Dermis blood vessel endothelial cell (primary cell): ENCODE results near the gene VOPP1. TPM values are rescaled to one million over a fixed set of nuclear protein-coding genes. Genes with fewer than 3 reads are reported as not detected.

ENCODE experiments used
- DNase-seq: peaks from one replicate; pipeline ENCODE4 v3.0.0; 2010
- total RNA-seq: library from RNA; depleted of rRNA; stranded (reverse); fragments of >200 nt; gene quantifications from 2 replicates; pipeline ENCODE4 v1.2.3, GENCODE V29; 2014

Gene VOPP1
- total RNA-seq, 1 donor from 2014 or later, result 140 TPM

DNA sequence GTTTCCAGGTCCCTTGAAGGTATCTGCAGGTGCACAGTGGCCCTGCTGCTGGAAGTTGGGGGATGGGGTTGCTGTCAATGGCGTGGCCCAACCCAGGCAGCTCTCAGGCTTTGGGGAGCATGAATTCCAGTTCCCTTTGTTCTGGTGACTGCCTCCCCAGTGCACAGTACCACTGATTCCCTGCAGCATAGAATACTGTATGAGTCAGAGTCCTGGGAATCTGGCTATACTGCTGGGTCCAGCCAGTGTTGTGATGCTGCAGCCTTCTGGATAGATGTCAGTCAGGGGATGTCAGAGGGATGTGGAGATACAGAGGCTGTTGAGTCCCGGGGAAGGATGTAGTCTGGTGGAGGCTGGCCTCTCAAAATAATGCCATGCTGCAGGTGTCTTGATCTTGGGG, 107.9 kb downstream of the VOPP1 start:
- DNase-seq, result no peak

DNA sequence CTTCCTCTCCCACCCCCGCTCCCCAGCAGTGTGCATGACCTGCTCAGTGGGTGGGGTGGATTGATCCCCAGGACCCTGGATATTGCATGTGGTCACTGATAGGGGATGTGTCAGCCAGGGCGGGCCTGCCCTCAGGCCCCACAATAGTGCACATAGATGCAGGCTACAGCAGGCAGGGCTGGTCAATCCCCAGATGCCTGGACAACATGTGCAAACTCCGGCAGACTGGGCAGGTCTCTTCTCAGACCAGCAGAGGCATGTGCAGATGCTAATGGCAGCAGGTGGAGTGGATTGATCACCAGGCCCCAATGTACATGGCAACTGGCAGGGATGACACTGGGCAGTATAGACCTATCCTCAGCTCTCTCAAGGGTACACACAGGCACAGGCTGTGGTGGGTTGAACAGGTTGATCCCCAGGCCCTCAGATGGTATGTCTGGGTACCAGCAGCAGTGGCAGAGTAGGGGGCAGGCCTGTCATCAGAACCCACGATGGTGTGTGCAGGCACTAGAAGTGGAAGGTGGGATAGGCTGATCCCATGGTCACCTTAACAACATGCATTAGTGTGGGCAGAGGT, 108.5 kb downstream of the VOPP1 start:
- no peak for DNase-seq

DNA sequence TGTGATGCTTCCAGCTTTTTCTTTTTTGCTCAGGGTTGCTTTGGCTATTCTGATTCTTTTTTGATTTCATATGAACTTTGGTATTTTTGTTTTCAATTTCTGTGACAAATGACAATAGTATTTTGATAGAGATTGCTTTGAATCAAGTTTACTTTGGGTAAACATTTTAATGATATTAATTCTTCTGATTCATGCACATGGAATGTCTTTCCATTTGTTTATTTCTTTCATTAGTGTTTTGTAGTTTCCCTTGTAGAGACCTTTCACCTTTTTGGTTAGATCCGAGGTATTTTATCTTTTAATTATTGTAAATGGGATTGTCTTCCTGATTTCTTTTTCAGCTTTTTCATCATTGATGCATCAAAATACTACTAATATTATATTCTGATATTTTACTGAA, 114.0 kb downstream of the VOPP1 start:
- no peak for DNase-seq

DNA sequence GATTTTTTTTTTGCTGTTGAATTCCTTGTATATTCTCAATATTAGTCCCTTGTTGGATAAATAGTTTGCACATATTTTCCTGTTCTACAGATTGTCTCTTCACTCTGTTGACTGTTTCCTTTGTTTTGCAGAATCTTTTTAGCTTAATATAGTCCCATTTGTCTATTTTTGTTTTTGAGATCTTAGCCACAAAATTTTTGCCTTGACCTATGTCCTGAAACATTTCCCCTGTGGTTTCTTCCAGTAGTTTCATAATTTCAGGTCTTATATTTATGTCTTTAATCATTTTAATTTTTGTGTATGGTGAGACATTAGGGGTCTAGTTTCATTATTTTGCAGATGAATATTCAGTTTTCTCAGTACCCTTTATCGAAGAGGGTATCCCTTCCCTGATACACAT, 114.5 kb downstream of the VOPP1 start:
- DNase-seq, result no peak

DNA sequence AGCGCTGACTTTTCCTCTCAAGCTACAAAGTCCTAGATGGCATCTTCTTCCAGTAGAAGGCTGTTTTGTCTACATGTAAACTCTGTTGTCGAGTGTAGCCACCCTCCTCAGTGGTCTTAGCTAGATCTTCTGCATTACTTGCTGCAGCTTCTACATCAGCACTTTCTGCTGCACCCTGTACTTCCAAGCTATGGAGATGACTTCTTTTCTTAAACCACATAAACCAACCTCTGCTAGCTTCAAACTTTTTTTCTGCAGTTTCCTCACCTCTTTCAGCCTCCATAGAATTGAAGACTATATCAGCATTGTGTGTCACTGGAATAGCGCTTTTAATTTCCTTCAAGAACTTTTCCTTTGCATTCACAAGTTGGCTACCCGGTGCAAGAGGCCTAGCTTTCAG, 119.3 kb downstream of the VOPP1 start:
- no peak for DNase-seq

DNA sequence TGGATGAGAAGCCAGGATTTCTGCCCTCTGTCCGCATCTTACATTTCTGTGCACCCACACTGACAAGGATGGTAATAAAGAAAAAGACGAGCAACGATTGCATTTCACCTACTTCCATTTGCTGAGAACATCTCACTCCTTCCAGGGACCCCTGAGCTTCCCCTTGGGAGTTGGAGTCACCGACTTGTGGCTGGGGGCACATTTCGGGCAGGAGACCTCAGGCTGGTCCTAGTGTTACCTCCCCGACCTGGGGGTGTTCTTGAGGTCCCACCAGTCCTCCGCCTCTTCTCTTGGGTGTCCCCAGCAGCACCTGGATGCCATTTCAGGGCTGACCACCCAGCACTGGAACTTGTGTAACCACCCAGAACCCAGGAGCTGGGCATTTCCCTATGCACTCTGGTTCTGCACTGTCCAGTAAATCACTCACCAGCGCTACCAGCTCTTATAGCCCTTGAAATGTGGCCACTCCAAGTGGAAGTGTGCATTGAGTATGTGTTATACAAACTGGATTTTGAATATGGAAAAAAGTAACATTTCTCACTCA, 122.2 kb downstream of the VOPP1 start:
- DNase-seq, result no peak

DNA sequence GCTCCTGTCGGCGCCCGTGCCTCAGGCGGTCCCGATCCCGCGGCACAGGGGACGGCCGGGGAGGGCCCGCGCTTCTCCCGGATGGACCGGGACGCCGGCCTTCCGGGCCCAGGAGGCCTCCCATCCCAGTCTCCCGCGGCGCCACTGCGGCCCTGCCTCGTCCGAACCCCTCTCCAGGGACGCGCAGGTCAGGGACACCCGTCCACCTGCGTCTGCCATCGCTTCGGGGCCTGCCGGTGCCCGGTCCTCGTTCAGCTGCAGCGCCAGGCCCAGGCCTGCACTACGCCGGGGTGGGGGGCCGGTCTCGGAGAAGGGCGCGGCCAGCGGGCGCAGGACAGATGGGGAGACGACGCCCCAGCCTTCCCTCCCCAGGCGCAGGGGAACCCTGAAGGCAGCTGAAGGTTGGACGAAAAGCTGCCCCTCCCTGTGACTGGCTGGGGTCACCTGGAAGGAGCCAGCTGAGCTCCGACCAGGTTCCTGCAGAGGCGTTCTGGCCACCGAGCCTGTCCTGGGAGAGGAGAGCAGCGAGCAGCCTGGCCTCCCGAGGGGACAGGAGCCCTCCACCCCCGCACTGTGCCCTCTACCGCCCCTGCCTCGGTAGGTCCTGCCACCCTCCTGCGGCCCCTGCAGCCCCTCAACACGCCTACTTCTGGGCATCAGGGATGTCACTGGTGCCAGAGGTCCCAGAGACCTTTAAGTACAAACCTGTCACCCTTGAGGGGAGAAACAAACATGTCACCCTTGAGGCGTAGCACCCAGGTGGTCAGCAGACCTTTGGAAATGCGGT, 122.9 kb downstream of the VOPP1 start:
- DNase-seq, result no peak

DNA sequence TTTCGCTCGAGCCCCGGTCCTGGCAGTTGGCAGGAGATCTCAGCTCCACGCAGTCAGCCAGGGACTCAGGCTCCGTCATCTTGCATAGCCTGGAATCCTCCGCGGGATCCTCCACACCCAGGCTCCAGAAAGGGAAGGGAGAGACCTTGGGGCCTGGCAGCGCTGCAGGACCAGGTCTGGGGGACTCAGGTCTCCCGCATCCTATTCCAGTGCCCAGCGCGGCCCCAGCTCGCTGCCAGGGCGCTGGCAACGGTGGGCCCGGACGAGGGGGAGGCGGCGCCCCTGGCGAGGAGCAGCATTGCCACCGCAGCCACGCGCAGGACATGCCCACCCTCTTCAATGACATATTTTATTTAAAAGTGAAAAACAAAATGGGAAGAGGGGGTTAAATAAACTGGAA, 123.8 kb downstream of the VOPP1 start:
- no peak for DNase-seq

DNA sequence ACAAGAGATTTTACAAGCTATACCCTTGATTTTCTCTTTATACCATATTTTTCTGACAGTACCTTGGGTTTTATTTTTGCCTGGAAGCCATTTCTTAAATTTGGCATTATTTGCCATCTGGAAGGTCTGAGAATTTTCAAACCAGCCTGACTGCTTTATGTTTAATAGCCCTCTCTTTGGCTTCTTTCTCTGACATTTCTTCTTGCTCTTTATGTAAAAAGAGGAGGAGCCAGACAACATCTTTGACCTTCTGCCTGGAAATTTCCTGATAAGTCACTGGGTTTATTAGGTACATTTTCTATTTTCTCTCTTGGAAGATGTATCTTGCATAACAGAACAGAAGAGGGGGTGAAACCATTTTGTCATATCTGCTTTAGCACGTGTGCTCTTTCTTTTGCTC, 127.5 kb downstream of the VOPP1 start:
- no peak for DNase-seq

DNA sequence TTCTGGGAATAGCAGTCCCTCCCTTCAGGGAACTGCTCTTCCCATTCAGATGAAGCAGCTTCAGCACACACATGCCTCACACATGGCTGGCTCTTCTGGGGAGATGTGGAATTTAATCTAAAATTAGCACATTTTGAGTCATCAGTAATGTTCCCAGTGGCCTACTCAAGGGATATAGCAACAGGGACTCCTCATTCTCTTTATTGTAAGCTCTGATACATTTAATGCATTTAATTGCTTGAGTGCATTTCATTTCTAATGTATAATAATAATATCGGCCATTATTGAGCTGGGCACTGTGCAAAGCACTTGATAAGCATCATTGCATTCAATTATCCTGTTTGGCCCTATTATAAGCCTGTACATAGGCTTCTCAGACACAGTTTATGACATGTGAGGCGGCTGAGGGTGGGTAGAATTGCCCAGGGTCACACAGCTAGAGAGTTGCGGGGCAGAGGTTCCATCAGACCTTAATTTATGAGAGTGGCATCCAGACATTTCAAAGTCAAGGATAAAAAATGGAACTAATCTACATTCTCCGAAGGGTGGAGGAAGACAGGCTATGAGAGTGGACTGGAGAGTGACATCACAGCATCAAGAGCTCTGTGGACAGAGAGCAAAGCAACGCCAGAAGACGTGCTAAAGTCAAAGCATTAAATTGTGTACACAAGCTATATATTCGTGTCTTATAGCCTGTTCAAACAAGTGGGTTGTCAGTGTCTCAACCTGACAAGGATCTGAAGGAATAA, 130.4 kb downstream of the VOPP1 start:
- no peak for DNase-seq

DNA sequence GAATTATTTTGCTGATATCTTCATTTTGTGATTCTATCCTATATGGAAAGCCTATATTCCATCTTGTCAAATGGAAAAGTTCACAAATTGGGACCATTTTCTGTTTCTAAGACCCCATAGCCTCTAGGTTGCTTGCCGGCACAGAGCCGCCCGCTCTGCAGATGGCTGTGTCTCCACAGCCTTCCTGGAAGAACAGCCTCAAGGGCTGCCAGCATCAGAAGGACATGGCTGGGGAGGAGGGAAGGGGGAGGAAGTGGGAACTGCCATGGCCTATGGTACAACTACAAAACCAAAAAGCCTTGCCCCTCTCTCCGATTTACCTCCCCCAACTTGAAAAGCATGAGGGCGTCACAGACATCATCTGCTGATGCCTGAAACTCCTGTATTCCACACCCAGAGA, 131.3 kb downstream of the VOPP1 start:
- DNase-seq, result no peak

DNA sequence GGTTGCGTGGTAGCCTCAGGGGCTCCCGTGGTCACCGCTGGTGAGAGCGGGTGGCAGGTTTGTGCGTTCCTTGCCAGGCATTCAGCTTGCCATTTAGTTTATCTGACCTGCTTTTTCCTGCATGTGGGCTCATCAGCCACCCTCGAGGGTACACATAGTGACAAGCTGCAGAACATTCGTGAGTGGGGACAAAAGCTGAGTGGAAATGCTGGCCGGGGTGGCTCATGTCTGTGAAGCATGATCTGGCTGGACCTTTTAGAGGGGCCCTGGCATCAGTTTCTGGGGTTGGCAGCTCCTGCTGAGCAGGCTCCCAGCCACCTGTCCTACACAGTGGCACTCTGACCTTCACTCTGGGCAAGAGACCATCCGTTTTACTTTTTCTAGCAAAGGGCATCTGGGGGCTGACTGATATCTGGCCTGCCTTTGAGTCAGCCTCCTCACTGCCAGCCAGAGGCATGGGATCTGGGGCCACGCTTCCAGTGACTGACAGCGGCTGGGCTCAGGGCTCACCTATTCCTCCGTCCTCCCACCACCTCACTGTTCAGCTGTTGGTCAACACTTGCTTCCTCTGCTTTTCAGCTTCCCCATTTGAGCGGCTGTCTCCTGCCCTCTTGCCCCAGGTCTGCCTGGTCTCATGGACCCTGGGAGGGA, 132.1 kb downstream of the VOPP1 start:
- DNase-seq, result no peak

DNA sequence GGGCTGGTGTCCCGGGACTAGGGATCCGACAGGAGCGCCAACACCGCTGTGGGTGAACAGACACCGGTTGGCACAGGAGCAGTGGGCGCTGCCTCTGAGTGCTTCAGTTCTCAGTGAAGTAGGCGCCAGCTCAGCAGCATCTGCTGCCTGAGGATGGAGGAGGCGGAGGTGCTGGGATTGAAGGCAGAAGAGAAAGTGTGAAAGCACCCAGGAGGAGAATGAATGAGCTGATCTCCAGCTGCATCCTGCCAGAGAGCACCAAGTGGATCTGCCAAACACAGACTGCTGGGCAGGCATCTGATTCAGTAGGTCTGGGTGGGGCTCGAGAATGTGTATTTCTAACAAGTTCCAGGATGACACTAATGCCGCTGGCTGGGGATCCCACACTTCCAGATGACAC, 132.7 kb downstream of the VOPP1 start:
- DNase-seq, result peak; percentile 7

DNA sequence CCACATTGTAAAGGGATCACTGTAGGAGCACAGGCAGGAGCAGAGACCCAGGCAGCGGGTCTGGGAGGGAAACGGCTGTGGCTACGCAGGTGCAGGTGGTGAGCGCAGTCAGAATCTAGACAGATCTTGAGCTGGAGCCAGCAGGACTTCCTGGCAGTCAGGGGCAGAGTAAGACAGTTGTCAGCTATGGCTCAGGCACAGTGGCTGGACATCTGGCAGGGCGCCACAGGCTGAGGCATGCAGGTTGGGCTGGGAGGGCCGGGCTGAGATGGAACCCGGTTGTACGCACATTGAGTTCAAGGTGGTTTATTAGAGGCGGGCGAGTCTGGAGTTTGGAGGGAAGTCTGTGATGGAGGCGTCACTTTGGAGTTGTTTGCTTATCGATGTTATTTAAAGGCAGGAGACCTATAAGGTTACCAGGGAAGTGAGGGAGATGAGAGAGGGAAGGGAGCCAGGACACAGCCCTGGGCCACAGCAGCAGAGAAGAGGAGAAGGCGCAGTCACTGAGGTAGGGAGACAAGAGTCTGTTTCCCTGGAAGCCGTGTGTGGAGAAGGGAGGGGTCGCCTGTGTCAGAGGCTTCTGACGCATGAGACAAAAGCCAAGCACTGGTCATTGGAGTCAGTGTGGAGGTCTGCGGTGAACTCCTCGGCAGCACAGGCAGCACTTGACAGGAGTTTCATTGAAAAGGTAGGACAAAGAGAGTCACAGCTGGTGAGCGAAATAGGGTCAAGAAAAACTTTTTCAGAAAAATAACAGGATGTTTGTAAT, 133.4 kb downstream of the VOPP1 start:
- peak; percentile 36 for DNase-seq

DNA sequence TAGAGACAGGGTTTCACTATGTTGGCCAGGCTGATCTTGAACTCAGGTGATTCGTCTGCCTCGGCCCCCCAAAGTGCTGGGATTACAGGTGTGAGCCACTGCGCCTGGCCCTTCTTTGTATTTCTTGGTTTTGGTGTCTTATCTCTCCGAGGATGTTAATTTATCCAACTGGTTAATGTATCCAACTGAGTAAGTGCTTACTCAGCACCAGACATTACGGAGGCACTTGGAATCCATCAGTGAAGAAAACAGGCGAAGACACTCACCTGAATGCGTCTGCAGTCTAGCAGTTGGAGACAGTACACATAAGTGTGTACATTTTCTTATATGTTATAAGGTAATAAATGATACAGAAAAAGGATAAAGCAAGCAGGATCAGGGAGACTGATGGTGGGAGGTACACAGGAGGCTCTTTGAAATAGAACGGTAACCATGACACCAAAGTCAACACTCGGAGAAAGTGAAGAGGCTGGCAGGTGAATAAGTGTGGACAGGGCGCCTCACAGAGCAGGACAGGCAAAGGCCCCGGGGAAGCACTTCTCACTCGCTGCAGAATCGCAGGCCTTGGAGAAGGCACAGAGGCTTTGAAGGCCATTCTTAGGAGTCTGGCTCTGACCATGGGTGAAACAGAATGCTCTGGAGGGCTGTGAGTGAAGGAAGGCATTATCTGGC, 134.1 kb downstream of the VOPP1 start:
- DNase-seq, result no peak

DNA sequence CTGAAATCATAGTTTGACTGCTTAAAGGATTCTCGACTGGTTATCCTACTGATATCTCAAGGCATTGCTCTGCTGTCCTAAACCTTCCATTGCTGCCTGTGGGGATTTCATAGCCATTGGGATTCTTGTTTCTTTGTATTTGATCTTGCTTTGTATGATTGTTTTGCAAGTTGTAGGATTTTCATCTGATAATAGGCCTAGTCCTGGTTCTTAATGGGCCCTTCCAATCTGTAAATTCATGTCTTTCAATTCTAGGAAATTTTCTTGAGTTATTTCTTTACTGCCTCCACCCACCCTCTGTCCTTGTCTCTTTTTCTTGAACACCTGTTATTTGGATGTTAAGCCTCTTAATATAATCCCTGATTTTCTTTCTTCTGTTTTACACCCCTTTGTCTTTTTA, 134.9 kb downstream of the VOPP1 start:
- no peak for DNase-seq

DNA sequence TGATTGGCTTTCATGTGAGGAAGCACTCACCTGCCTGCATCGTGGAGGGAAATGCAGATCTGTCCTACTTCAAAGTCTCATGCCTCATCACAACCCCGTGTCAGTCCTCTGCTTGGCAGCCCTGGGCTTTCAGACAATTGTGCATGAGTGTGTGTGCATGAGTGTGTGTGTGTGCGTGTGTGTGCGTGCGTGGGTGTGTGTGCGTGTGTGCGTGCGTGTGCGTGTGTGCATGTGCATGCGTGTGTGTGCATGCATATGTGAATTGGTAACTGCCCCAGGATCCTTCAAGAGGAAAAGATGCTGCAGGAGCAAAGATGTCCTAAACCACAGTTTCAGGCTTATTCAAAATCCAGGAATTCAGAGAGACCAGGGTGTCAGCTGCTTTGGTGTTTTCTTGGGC, 135.8 kb downstream of the VOPP1 start:
- no peak for DNase-seq

DNA sequence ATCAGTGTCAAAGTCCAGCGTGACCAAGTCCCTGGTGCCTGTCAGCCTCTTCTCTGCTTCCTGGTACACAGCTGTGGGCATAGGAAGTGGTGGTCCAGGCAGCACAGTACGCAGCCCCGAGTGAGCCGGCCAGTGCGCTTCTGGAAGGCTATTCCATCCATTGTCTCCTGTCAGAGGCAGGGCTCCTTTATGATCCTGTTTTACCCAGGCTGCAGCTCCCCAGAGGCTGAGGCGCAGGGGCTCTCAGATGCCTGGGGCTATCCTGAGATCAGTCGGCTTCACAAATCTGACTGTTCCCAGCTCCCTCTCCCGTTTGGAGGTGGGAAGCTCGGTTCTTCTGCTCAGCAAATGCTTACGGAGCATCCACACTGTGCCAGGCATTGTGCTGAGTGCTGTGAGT, 136.8 kb downstream of the VOPP1 start:
- DNase-seq, result no peak

DNA sequence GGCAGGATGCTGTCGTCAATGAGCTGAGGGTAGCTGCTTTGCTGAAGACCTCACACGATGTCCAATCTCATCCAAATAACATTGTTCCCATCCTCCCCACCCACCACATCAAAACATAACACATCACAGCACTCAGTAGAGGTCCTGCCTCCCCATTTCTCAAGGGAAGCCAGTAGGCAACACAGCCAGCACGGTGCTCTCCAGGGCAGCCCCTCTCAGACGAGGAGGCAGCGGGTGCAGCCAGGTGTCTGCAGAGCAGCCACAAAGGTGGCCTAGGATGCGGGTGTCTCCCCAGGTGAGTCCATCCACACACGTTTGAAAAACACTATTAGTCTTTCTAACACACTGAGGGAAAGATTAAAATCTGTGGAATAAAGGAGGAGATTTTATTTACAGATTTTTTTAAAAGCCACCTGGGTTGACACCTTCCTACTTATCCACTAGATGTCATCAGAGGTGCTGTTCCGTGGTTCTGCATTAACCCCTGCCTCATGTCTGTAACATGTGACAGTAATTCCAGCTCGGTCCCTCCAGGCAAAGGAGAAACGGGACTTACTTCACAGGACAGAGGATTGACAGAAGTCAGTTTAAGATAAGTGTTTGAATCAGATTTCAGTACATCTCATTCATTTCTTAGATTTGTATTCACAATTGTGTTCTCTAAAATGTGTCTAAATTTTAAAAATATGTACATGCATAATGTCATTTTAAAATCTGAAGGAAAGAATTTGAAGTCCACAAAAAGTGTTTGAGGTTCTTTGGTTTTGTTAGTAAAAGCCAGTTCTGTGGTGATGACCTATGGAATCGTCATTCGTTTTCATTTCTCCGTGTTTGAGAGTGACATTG, 139.1 kb downstream of the VOPP1 start:
- peak; percentile 70 for DNase-seq

DNA sequence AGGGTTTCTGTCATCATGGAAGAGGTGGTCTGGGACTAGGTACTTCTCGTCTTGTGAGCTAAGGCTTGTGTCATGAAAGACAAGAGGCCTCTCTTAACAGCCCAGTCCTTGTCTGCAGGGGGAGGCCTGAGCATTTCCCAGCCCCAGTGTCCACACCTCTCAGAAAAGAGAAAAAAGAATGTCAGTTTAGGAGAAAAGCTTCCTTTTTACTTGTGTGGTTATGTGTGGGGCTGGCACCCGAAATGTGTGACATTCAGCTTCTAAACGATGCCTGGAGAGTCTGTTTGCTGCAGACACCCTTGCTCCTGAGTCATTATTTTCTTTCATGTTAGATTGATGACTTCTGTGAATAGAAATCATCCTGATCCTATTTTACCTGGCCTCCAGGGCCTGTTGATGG, 139.8 kb downstream of the VOPP1 start:
- no peak for DNase-seq

DNA sequence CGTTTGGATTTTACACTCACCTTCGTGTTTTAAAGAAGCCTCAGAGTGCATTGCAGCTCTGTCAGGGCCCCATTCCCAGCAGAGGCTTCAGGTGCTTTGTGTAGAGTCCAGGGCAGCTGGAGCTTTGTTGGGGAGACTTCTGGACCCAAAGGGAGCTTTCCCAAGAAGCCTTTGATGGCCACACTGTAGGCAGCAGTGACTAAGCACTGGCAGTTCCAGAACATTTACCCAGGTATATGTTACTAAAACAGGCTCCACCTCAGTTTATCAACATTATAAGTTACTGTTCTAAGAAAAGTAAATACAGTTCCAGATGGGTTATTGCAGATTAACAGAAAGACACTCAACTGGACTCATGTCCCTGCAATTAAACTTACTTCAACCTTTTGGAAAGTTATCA, 140.4 kb downstream of the VOPP1 start:
- DNase-seq, result no peak
